ENCODE data around the gene ARID1B. TPM values are rescaled to one million over a fixed set of nuclear protein-coding genes. Genes with fewer than 3 reads are reported as not detected.

ARID1B gene
- total RNA-seq, 1 donor from 2014 or later, result 87.4 TPM

DNA sequence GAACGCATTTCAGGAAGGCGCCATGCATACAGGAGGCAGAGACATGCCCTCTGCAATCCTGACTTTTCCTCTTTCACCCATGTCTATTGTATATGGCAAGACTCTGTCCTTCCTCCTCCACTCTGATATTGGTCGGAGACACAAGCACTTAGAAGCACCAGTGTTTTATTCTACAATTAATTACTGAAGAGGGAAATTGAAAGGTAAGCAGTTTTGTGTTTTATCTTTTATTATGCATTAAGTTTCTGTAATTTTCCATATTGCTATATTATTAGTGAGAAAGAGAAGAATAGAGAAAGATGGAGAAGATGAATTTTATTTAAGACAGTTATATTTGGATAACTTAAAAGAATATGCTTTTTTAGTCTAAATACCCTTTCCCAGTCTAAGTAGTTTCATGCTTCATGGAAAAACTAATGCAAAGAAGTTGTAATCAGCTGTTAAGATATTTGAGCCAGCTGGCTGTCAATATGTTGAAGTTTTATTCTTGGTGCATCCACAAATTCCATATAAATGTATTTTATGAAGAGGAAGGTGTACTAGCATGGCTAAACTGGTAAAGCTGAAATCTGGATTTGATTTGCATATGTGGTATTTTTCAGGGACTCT is 13.6 kb downstream of the ARID1B start:
- DNase-seq (ENCODE audit: low spot score), result no peak

DNA sequence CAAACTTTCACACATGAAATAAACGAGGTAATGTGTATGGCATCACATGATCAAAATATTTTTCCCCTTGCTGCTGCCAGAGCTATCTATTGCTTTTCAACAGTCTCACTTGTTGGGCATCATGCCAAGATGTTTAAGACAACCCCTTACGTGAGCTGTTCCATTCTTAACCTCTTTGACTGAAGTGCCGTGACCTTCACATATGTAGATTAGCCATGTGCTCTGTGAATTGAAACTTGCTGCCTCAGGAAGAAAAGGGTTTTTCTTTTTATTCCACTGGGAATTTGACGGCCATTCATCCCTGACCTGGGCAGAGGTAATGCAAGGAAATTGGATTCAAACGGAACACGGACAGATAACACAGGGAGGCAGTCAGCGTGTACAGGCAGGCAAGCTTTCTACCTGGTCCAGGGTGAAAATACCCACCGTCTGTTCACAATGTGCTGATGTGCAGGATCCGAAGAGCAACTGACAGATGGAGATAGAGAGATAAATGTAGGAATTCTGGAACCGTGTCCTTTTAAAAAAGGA is 14.2 kb downstream of the ARID1B start:
- DNase-seq (ENCODE audit: low spot score), result no peak

- no peak for DNase-seq (ENCODE audit: low spot score)
Measured at GRCh38 chr6:156793200-156793599, 16.0 kb downstream of the ARID1B start.

DNA sequence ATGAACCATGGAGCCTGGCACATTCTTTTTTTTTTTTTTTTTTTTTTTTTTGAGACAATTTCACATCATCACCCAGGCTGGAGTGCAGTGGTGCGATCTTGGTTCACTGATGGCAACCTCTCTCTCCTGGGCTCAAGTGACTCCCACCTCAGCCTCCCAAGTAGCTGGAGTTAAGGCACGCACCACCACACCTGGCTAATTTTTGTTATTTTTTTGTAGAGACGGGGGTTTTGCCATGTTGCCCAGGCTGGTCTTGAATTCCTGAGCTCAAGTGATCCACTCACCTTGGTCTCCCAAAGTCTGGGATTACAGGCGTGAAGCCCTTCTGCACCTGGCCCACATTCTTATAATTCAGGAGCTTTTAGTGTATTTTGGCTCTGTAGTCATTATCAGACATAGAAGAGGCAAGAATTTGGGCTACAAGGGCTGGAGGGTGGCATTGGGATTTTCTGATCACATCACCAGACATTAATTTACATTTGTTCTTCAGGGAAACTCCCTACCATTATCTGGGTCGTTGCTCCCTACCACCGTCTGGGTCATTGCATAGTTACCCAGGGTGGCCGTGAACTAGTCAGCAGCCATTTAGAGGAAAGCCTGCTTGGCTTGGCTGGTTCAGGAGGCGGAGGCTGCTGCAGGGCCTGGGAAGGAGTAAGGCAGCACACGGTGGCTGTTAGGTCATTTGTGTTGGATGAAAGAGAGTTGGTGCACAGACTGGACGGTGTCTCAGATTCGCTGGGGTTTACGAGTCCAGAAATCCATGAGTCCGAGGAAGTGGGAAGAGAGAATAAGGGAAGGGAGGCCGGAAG is 17.6 kb downstream of the ARID1B start:
- DNase-seq (ENCODE audit: low spot score), result no peak

DNA sequence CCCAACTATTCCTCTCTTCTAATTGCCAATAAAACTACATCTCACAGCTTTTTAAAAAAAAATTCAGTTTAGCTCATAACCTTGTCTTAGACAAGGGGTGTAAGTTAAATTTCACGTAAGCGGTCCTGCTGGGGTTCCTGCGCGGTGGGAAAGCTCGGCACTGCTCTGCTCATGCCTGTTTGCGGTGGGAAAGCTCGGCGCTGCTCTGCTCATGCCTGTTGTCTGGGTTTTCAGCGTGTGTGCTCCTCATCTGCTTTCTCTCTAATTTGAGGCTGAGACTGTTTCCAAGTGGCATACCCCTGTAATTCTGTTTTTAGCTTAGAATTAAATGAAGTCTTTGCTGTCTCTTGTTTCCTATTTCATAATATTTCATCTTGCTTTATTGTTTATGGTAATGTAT is 18.6 kb downstream of the ARID1B start:
- DNase-seq (ENCODE audit: low spot score), result no peak

DNA sequence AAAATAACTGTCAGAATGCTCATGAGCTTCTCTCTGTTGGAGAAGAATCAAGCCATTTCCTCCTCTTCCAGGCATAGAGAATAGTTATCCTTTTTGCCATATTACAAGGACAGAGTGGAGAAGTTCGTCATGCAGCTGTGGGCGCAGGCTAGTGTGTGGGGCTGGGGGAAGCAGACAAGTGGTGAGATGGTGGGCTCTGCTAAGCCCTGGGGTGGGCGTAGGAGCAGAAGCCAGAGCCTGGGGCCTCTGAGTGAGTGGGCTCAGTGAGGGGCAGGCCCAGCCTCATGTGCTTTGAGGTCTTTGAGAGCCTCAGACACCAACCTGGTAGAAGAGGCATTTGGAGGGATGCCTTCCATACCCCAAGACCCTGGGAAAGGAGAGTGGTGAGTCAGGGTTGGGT is 19.4 kb downstream of the ARID1B start:
- no peak for DNase-seq (ENCODE audit: low spot score)

GRCh38 chr6:156797901-156798735 is 20.9 kb downstream of the ARID1B start:
- DNase-seq (ENCODE audit: low spot score), result no peak

DNA sequence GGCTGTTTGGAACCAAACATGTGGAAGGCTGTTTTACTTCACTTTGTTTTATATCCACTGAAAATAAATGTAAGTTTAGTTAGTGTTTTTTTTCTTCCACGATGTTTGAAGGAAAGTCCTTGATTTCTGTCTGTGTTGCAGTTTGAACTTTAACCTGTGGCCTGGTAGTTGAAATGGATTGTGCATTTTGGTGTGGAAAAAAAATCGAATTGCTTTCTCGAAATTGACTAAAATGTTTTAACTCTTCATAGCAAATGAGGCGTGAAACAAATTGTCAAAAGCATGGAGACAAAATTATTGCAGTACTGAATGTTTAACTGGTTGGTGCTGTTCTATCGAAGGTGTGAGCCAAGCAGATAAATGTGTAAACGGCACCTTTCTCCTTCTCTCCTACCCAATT is 24.5 kb downstream of the ARID1B start:
- DNase-seq (ENCODE audit: low spot score), result no peak

GRCh38 chr6:156803353-156803752 is 26.2 kb downstream of the ARID1B start:
- no peak for DNase-seq (ENCODE audit: low spot score)

DNA sequence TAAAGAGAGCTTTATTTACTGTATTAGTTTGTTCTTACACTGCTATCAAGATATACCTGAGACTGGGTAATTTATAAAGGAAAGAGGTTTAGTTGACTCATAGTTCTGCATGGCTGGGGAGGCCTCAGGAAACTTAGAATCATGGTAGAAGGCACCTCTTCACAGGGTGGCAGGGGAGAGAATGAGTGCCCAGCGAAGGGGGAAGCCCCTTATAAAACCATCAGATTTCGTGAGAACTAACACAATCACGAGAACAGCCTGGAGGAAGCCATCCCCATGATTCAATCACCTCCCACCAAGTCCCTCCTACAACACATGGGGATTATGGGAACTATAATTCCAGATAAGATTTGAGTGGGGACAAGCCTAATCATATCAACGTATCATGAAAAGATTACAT is 27.2 kb downstream of the ARID1B start:
- no peak for DNase-seq (ENCODE audit: low spot score)

- DNase-seq (ENCODE audit: low spot score), result no peak
Measured at GRCh38 chr6:156806155-156806554, 29.0 kb downstream of the ARID1B start.

DNA sequence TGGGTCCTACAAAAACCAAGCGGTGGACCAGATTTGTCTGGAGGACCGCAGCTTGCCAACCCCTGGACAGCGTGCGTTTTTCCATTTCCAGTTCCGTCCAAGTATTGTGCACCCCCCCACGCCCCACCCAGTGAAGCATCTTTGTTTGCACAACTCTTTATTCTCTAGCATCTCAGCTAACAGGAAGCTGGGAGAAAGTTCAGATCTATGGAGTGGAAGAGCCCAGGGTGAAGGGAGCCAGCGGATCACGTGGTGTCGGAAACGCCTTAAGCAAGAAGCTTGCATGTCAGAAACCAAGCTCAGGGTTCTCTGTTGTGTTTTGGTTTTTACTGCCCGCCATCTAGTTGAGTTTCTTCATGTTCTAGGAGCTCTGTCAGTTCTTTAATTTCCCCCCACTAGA is 29.9 kb downstream of the ARID1B start:
- no peak for DNase-seq (ENCODE audit: low spot score)

GRCh38 chr6:156807795-156808194 is 30.6 kb downstream of the ARID1B start:
- no peak for DNase-seq (ENCODE audit: low spot score)

GRCh38 chr6:156808287-156808686 is 31.1 kb downstream of the ARID1B start:
- no peak for DNase-seq (ENCODE audit: low spot score)

GRCh38 chr6:156809034-156809433 is 31.9 kb downstream of the ARID1B start:
- no peak for DNase-seq (ENCODE audit: low spot score)

GRCh38 chr6:156809446-156810178 is 32.4 kb downstream of the ARID1B start:
- DNase-seq (ENCODE audit: low spot score), result no peak

DNA sequence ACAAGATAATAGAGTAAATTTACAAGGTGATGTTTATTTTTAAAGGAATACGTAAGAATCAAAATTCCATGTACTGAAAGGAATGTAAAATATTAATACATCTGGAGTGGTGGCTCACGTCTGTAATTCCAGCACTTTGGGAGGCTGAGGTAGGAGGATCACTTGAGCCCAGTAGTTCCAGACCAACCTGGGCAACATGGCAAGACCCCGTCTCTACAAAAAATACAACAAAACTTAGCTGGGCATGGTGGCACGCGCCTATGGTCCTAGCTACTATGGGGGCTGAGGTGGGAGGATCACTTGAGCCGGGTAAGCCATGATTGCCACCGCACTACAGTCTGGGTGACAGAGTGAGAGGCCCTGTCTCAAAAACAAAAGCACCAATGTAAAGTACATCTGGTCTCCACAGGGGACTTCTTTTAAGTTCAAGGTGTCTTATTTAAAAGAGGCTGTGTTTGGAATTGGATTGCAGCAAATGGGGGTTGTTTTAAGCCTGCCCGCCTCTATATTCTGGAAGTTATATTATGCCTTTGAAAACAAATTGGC is 36.9 kb downstream of the ARID1B start:
- DNase-seq (ENCODE audit: low spot score), result no peak

GRCh38 chr6:156816505-156816904 is 39.3 kb downstream of the ARID1B start:
- no peak for DNase-seq (ENCODE audit: low spot score)

GRCh38 chr6:156820089-156820798 is 43.1 kb downstream of the ARID1B start:
- no peak for DNase-seq (ENCODE audit: low spot score)

- DNase-seq (ENCODE audit: low spot score), result no peak
Measured at GRCh38 chr6:156821707-156822106, 44.5 kb downstream of the ARID1B start.

All from mesenteric fat pad (tissue), 1 donor.